GM18951 (cell line): ENCODE data around the gene FAM89B.

ENCODE experiments used
- POLR2A ChIP-seq: IDR thresholded peaks from 4 replicates; pipeline ENCODE4 v1.6.1; 2011; ENCODE audit warnings: mild to moderate bottlenecking; ENCODE audit not compliant: insufficient read length, insufficient read depth; ENCODE audit errors: extremely low read depth
- in situ Hi-C: fragments of 300-500 bp; cut with MboI; formaldehyde crosslinking; loops from one replicate; pipeline ENCODE4 v1.12.0; 2022; ENCODE audit warnings: low sequenced_read_pairs, mixed read lengths, inconsistent platforms; ENCODE audit not compliant: unreplicated experiment

Gene FAM89B

DNA sequence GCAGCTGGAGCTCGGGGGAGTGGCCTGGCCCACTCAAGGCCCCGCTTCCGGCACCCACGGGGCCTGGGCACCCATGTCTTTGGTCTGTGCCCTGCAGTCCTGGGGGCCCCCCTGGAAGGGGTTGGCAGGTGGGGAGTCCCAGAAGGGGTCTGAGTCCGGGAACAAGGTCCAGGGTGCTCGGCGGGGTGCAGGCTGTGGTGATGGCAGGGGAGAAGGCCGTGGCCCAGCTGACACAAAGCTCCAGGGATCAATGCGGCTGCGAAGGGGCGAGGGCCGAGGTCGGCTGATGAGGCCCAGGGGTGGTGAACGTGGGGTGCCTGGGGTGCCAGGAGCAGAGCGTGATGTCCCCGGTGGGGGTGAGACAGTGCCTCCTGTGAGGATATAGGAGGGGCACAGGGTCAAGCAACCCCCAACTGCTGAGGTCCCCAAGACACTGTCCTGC lies 25.9 kb downstream of the FAM89B start:
- in situ Hi-C loops = no loop called here

DNA sequence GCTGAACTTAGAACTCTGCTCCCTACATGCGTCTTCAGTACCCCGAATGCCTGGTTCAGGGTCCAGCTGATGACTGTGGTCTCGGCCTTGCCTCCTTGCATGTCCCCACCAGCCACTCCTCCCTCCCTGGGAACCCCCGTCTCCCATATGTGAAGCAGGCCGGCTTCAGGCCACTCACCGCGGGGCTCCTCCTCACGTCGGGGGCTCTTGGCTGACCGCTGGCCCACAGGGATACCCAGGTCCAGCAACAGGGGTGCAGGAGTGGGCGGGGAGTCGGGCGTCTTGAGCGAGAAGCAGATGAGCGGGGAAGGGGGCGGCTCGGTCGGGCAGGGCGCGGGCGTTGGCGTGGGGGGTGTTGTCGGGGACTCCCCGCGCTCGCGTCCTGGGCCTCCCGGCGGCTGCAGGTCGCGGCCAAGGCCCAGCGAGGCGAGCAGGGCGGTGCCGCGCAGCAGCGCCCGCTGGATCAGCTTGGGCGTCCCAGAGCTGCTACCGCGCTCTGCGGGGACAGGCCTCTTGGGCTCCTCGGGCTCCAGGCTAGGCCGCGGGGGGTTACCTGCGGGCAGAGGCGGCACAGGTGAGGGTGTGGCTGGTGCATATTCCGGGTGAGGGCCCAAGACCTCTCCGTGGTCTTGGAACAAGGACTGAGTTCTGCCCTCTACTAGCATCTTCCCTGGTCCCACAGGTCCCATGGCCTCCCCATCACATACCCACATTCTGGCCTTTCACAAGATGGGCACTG lies 27.0 kb downstream of the FAM89B start:
- in situ Hi-C loops = no loop called here
- TF ChIP-seq POLR2A = no peak

More for the DNA sequence above, 25.9 kb downstream of the FAM89B start:
- TF ChIP-seq POLR2A = no peak

DNA sequence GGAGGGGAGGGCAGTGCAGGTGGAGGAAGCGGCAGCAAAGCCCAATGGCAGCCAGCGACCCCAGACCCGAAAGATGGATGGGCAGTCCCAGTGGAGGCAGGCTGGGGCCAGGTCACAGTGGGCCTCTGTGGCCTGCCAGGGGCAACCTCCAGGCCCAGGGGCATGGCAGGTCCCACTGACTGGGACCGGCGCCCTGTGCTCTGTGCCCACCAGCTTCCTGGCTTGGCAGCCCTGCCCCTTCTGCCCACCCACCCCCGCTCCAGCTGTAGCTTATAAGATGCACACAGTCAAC lies 27.6 kb downstream of the FAM89B start:
- in situ Hi-C loops = no loop called here
- no peak for TF ChIP-seq POLR2A

DNA sequence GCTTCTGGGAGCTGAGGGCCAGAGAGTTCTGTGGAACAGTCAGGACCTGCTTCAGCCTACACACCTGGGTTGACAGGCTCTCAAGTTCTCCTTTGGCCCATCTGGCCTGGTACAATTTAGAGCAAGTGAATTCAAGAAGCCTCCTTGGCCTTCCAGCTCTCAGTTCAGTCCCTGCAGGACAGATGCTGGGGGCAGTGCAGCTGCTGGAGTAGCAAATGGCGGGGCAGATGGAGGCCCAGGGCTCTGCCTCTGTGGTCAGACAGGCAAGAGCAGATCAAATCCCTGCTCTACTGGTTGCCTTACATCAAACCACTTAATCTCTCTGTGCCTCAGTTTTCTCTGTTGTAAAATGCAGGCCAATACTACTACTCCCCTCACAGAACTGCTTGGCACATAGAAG lies 31.9 kb downstream of the FAM89B start:
- TF ChIP-seq POLR2A = no peak
- in situ Hi-C loops = no loop called here

DNA sequence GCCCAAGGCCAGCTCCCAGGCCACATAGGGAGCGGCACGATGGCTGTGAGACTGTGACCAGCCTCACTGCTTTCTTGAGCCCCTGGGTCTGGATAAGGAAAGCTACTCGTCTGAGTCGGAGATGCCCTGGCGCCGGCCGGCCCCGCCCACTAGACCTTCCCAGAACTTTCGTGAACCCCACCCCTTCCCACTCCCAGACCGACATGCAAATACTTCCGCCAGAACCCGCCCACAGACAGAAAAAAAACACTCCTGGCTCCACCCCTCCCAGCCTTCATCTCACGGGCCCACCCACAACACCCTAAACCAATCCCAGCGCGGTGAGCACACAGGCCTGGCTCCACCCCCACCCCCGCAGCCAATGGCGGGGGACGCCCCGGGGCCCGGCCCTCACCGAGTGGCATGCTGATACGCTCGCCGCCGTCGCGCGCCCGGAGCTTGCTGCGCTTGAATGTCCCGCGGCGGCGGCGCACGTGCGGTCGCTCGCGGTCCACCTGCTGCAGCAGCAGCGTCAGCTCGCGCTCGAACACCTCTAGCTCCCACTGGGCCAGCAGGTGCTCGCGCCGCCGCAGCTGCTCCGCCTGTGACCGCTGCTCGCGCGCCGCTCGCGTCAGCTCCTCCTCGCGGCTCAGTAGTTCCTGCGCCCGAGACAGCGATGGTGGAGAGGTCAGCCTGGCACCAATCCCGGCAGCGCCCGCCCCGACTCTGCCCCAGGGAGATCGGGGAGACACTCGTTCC lies 34.7 kb downstream of the FAM89B start:
- no peak for TF ChIP-seq POLR2A
- in situ Hi-C loops = no loop called here

DNA sequence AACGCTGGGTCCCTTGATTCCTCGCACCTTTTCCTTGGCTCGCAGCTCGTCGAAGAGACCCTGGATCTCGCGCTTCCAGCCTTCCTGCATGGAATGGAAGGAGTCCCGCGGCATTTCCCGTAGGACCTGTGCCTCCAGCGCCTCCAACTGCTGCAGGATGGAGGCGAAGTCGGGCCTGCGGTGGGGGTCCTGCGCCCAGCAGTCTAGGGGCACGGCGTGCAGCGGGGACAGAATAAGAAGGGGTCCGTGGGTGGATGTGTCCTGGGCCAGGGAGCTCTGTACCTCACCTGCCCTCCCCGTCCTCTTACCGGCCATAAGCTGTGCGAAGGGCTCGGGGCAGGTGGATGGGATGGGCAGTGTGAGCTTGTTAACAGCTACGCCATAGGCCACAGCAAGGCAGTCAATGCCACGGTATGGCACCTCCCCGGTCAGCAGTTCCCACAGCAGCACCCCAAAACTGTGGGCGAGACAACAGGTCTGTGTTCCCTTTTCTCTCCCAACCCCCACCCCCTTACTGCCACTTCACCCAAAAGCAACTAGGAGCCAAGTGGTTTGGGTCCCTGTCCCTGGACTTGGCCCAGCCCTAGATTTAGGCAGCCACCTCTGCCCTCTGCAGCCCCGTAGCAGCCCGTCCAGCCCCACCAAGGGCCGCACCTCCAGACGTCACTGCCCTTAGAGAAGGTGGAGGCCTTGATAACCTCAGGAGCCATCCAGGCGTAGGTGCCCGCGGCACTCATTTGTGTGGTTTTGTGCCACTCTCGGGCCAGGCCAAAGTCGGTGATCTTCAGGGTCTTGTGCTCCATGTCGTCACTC lies 35.5 kb downstream of the FAM89B start:
- in situ Hi-C loops = no loop called here
- TF ChIP-seq POLR2A = no peak

DNA sequence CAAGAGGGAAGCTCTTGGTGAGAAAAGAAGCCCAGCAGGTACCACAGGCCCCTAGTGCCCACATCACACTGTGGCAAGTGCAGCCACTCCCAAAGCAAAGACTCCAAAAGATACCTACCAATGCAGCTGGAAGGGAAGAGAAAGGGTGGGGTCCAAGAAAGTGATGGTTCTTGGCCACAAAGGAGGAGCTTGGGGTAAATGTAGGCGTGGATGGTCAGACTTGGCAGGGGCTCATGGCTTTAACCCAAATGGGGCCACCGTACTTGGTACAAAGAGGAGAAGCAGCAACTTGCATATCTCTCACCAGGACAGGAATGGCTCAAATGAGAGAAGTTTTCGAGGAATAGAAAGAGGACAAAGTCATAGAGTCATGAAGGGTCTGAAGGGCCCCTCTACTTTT lies 36.9 kb downstream of the FAM89B start:
- in situ Hi-C loops = no loop called here

DNA sequence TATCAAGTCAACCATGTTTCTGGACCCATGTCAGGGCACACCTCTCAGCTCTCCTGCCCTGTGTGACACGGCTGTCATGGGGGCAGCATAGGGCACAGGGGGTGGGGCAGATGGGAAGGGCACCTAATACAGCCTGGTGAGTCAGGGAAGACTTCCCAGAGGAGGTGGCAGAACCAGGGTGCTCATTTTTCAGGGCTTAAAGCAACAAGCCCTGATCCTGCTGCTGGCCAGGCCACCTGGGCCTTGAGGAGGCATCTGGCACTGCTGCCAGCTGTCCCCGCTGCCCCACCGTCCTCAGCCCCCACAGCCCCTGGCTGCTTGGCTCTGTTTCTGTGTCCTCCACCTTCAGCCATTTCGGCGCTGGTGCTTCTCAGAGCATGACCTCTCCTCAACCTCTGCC lies 37.3 kb downstream of the FAM89B start:
- TF ChIP-seq POLR2A = no peak
- in situ Hi-C loops = no loop called here

More for the DNA sequence above, 36.9 kb downstream of the FAM89B start:
- no peak for TF ChIP-seq POLR2A

DNA sequence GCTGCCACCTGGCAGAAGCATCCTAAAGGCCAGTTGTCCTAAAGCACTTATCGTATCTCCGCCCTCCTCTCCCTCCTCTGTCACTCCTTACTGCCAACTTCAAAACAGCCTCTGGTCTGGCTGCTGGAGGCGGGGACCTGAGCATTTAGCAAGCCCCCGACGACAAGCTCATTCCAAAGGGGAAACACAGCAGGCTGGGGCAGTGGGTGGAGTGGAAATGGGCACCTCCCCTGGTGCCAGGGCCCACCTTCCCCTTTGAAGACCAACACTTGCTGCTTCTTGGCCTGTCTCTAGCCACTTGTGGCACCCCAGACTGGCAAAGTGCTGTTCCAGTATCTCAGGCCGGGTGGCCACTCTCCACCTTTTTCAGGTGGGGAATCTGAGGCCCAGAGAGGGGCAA lies 38.1 kb downstream of the FAM89B start:
- TF ChIP-seq POLR2A = no peak
- in situ Hi-C loops = no loop called here

DNA sequence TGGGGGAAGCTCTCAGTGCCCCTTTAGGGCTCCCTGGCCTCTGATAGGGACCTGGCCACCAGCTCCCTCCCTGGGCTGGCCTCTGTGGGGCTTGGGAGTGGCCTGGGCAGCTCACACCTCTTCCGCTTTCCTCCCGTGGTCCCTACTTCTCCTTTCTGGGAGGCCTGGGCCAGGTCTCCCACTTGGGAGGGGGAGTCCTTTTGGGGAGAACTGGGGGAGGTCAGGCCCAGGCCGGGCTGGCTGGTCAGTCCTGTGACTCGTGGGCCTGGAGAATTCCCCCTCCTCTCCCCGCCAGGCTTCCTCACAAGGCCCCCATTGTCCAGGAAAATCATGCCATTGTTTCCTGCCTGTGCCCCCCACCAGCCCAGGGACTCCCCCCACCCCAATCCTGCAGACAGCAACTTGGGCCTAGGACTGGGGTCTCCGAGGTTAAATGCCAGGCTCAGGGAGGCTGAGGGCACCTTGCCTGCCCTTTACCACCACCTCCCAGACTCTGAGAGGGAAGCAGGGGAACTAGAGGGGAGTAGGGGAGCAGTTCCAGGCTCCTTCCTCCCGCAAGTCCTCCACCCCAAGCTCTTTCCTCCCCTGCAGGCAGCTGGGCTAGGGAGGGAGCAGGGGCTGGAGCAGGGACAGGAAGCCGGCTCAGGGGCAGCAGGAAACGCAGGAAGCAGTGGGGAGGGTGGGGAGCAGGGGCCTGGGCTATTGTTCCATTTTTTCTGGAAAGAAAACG lies 38.9 kb downstream of the FAM89B start:
- no peak for TF ChIP-seq POLR2A
- in situ Hi-C loops = no loop called here

DNA sequence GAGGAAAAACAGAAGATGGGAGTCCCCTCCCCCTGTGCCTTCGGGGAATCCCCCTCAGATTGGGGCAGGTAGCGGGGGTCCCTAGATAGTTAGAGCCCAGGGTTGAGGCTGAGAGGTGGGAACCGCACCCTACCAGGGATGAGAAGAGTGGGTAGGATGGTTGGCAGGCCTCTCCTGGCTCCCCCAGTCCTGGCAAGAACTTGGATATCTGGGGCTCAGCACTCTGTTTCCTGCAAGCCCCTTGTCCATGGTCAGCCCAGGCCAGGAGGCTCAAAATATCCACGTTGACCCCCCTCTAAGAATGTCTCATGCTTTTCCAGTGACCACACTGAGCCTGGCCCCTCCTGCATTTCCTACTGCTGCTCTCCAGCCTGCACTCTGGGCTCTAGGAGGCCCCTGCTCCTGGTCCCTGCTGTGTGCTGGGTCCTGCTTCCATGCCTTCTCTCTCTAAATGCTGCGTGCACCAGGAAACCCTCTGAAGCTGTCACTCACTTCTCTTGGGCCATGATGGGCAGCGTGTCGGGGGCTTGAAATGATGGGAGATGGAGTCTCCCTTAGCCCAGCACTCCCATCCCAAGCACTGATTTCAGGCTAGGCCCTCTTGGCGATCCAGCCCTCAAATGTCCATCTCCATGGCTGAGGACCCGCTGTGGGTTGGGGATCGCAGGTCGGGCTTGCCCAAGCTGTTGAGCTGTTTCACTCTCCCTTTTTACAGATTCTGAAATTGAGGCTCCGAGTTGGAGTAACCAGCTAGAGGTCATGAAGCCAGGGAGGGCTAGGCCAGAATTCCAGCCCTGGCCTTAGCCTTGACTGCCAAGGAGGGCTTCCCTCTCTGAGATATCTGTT lies 39.6 kb downstream of the FAM89B start:
- no peak for TF ChIP-seq POLR2A
- in situ Hi-C loops = no loop called here

DNA sequence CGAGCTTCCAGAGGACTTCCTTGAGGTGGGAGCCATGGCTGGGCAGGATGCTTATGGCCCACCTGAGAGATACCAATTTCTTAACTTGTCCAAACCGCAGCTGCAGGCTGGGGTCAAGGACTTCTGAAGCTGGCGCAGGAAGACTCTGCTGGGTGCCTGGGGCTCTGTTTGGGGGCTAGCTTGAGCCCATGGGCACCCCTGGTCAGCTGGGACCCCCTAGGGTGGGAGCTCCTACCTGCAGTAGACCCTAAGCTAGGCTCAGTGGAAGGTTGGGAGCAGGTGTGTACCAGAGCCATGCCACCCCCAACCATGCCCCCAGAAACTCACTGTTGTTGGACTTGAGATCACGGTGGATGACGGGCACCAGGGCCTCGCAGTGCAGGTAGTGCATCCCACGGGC lies 40.4 kb downstream of the FAM89B start:
- TF ChIP-seq POLR2A = no peak
- in situ Hi-C loops = no loop called here
